CD4-positive, alpha-beta memory T cell (primary cell): ENCODE data around the gene OR2S2. TPM values are rescaled to one million over a fixed set of nuclear protein-coding genes. Genes with fewer than 3 reads are reported as not detected.

Experiments used
- CTCF ChIA-PET: fragments of 350-600 bp; sonication (Branson Sonifier 250); formaldehyde crosslinking; loops from one replicate; lab custom pipeline; 2021; ENCODE audit warnings: inconsistent platforms; ENCODE audit not compliant: partially characterized antibody; lab: Charles Lee
- POLR2A ChIA-PET: fragments of 350-600 bp; sonication (Branson Sonifier 250); formaldehyde crosslinking; loops from one replicate; lab custom pipeline; 2021; ENCODE audit not compliant: partially characterized antibody; lab: Charles Lee
- DNase-seq, 5 donors: peaks; one replicate each; pipeline versions ENCODE4 v3.0.0 to v3.0.0-alpha.2; 2020 to 2022; ENCODE audit warnings: mixed read lengths in 1 of 5
- H3K27ac ChIP-seq: one replicate; pipeline ENCODE4 v1.7.0; 2013; ENCODE audit warnings: low read depth, low read length
- H3K27me3 ChIP-seq: 2 replicates; pipeline ENCODE4 v1.7.0; 2013; ENCODE audit warnings: mild to moderate bottlenecking, low read length, moderate library complexity; ENCODE audit not compliant: insufficient read depth
- H3K36me3 ChIP-seq: 2 replicates; pipeline ENCODE4 v1.7.0; 2013; ENCODE audit warnings: mild to moderate bottlenecking, low read length, moderate library complexity; ENCODE audit not compliant: insufficient read depth
- H3K4me1 ChIP-seq: 2 replicates; pipeline ENCODE4 v1.7.0; 2013; ENCODE audit warnings: mild to moderate bottlenecking, low read length, moderate library complexity; ENCODE audit not compliant: insufficient read depth
- H3K4me3 ChIP-seq, 2 donors: one replicate each; pipeline ENCODE4 v1.7.0; 2013; ENCODE audit warnings: low read length in 2 of 2, mild to moderate bottlenecking in 1 of 2
- H3K9me3 ChIP-seq, 2 donors: one replicate each; pipeline ENCODE4 v1.7.0; 2013; ENCODE audit warnings: low read length in 2 of 2, control low read depth in 1 of 2; ENCODE audit not compliant: control insufficient read depth in 1 of 2
- H3K27ac Mint-ChIP-seq, 7 donors: one replicate each; pipeline ENCODE4 v1.8.0; 2020 to 2021; ENCODE audit warnings: mixed read lengths in 7 of 7, mild to moderate bottlenecking in 6 of 7, inconsistent platforms in 3 of 7, moderate library complexity in 3 of 7
- H3K27me3 Mint-ChIP-seq, 2 donors: one replicate each; pipeline ENCODE4 v1.8.0; 2020 to 2021; ENCODE audit warnings: mixed read lengths in 2 of 2
- H3K36me3 Mint-ChIP-seq, 2 donors: one replicate each; pipeline ENCODE4 v1.8.0; 2020 to 2021; ENCODE audit warnings: mixed read lengths in 2 of 2, inconsistent platforms in 1 of 2, mild to moderate bottlenecking in 1 of 2
- H3K4me1 Mint-ChIP-seq, 4 donors: one replicate each; pipeline ENCODE4 v1.8.0; 2020 to 2021; ENCODE audit warnings: mixed read lengths in 4 of 4, mild to moderate bottlenecking in 1 of 4
- H3K4me3 Mint-ChIP-seq, 8 donors: one replicate each; pipeline ENCODE4 v1.8.0; 2020 to 2021; ENCODE audit warnings: mixed read lengths in 8 of 8, mild to moderate bottlenecking in 7 of 8, moderate library complexity in 6 of 8, inconsistent platforms in 3 of 8
- H3K9me3 Mint-ChIP-seq, 8 donors: one replicate each; pipeline ENCODE4 v1.8.0; 2020 to 2021; ENCODE audit warnings: mixed read lengths in 8 of 8, mild to moderate bottlenecking in 5 of 8, inconsistent platforms in 3 of 8, moderate library complexity in 1 of 8
- intact Hi-C: fragments of 100-400 bp; cut with micrococcal nuclease; formaldehyde crosslinking; loops from one replicate; pipeline ENCODE4 v1.15.1; 2023
- polyA plus RNA-seq, 2 donors: library from polyadenylated mRNA; unstranded; fragments of 300-500 nt; fragmentation: Illumina TruSeq; gene quantifications; one replicate each; pipeline ENCODE4 v1.2.3, GENCODE V29; 2021
- total RNA-seq, 2 experiments: library from RNA; stranded (reverse); gene quantifications; one replicate each; pipeline ENCODE4 v1.2.3, GENCODE V29; 2021

Gene OR2S2
- total and polyA plus RNA-seq, 4 experiments from 2014 or later = not detected

DNA sequence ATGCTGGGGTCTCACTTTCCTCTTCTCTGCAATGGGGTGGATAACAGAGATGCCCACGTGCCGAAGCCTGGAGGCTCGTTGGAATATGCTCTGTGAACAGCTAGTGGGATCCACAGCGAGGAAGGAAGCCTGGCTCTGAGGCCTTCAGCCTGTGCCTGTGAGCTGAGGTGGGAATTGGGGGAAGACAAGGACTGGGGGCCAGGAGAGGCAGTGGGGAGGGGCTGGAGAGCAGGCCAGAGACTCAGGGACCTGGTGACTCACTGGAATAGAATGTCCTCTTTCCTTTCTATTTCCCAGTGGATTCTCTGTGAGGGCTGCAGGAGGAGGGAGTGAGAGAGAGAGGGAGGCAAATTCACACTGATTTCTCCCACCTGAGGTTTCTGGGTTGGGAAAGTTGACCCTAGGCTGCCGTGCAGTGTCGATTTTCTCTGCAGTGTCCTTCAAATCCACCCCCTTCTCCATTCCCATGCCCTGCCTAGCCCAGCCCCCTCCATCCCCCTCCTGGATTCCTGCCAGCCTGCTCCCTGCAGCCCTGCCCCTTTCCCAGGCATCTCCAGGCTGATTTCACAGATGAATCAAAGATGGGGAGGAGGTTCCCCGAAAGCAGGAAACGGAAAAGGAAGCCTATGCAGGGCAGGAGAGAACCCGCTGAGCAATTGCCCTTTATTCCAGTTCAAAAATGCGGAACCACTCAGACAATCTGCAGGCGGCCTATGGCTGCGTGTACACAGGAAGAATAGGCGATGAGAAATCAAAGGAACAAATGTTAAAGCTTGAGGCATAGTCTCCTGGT lies 50.0 kb downstream of the OR2S2 start:
- Histone ChIP-seq H3K4me1 (peaks cover 85% of the 10 kb centered on the region), H3K4me3 (no peak overlapping the region), H3K27ac (no peak overlapping the region), H3K36me3 (no peaks in the 10 kb centered on the region), H3K27me3 (no peaks in the 10 kb centered on the region), H3K9me3 (no peaks in the 10 kb centered on the region)
- Mint-ChIP-seq H3K36me3 (no peaks in the 10 kb centered on the region), H3K4me1 (peaks cover 49 to 87% (median 67%) of the 10 kb centered on the region in 4 donors), H3K27me3 (peaks cover 0 to 2% of the 10 kb centered on the region in 2 donors), H3K27ac (peak overlapping the region; percentile 53 to 86 (median 73)), H3K4me3 (peak overlapping the region in 7 of 8 donors; percentile 12 to 69 (median 60)), H3K9me3 (peaks cover 0 to 2% (median 0%) of the 10 kb centered on the region in 8 donors)
- ChIA-PET CTCF (interaction anchor here (1.0 to 17.5 kb wide), 3 partner anchors 26 to 115 kb away, joined by 3 to 379 read pairs (median 5); no protein-coding TSS in a partner anchor), POLR2A (interaction anchor here (1.1 kb wide), 1 partner anchor 32 kb away, joined by 3 read pairs; no protein-coding TSS in a partner anchor)
- peak in 2 of 5 donors; percentile 14 to 21 for DNase-seq
- intact Hi-C loops = no loop called here

Other genes starting within 250 kb of the OR2S2 start
- 100 to 1,000 TPM; 294 to 316 TPM for gene TLN1, start 226.0 kb downstream of the OR2S2 start, total RNA-seq
- gene TLN1, start 226.0 kb downstream of the OR2S2 start, polyA plus RNA-seq = 100 to 1,000 TPM in 1 of 2 donors, 10 to 100 TPM in 1; 13.7 to 137 TPM
- 10 to 100 TPM; 24.8 to 25.6 TPM for gene CREB3, start 225.5 kb downstream of the OR2S2 start, total RNA-seq
- 10 to 100 TPM; 45.0 to 59.7 TPM for gene CREB3, start 225.5 kb downstream of the OR2S2 start, polyA plus RNA-seq
- 10 to 100 TPM; 61.1 to 66.3 TPM for gene GBA2, start 208.9 kb downstream of the OR2S2 start, total RNA-seq
- 10 to 100 TPM; 16.3 to 27.1 TPM for gene GBA2, start 208.9 kb downstream of the OR2S2 start, polyA plus RNA-seq
- 10 to 100 TPM; 31.8 to 33.8 TPM for gene RGP1, start 208.9 kb downstream of the OR2S2 start, total RNA-seq
- gene RGP1, start 208.9 kb downstream of the OR2S2 start, polyA plus RNA-seq = 1 to 10 TPM; 6.1 to 9.9 TPM
- gene MSMP, start 203.9 kb downstream of the OR2S2 start, total RNA-seq = not detected
- gene MSMP, start 203.9 kb downstream of the OR2S2 start, polyA plus RNA-seq = 1 to 10 TPM in 1 of 2 donors, not detected in 1; 1.2 TPM
- 10 to 100 TPM; 15.8 to 15.9 TPM for gene NPR2, start 166.6 kb downstream of the OR2S2 start, total RNA-seq
- gene NPR2, start 166.6 kb downstream of the OR2S2 start, polyA plus RNA-seq = 1 to 10 TPM in 1 of 2 donors, under 1 TPM in 1; 0.97 to 3.3 TPM
- 1 to 10 TPM; 5.6 to 5.7 TPM for gene SPAG8, start 145.9 kb downstream of the OR2S2 start, total RNA-seq
- 1 to 10 TPM; 1.0 to 1.7 TPM for gene SPAG8, start 145.9 kb downstream of the OR2S2 start, polyA plus RNA-seq
- gene HINT2, start 143.1 kb downstream of the OR2S2 start, total RNA-seq = 10 to 100 TPM; 22.9 to 30.2 TPM
- 100 to 1,000 TPM in 1 of 2 donors, 10 to 100 TPM in 1; 75.4 to 111 TPM for gene HINT2, start 143.1 kb downstream of the OR2S2 start, polyA plus RNA-seq
- not detected for gene FAM221B, start 129.4 kb downstream of the OR2S2 start, total RNA-seq
- not detected for gene FAM221B, start 129.4 kb downstream of the OR2S2 start, polyA plus RNA-seq
- 10 to 100 TPM in 1 of 2 experiments, 1 to 10 TPM in 1; 7.4 to 10.5 TPM for gene TMEM8B, start 128.9 kb downstream of the OR2S2 start, total RNA-seq
- 1 to 10 TPM; 2.0 to 2.4 TPM for gene TMEM8B, start 128.9 kb downstream of the OR2S2 start, polyA plus RNA-seq
- not detected for gene OR13J1, start 87.8 kb downstream of the OR2S2 start, total RNA-seq
- gene OR13J1, start 87.8 kb downstream of the OR2S2 start, polyA plus RNA-seq = not detected
- gene HRCT1, start 52.0 kb downstream of the OR2S2 start, total RNA-seq = not detected
- not detected for gene HRCT1, start 52.0 kb downstream of the OR2S2 start, polyA plus RNA-seq
- not detected for gene SPAAR, start 48.7 kb downstream of the OR2S2 start, total RNA-seq
- gene SPAAR, start 48.7 kb downstream of the OR2S2 start, polyA plus RNA-seq = not detected
- gene RECK, start 78.8 kb upstream of the OR2S2 start, total RNA-seq = 10 to 100 TPM; 12.1 to 12.8 TPM
- gene RECK, start 78.8 kb upstream of the OR2S2 start, polyA plus RNA-seq = 10 to 100 TPM; 15.9 to 26.9 TPM
- 10 to 100 TPM; 17.0 to 18.9 TPM for gene GLIPR2, start 178.6 kb upstream of the OR2S2 start, total RNA-seq
- 100 to 1,000 TPM; 140 to 213 TPM for gene GLIPR2, start 178.6 kb upstream of the OR2S2 start, polyA plus RNA-seq
- gene CCIN, start 211.2 kb upstream of the OR2S2 start, total RNA-seq = not detected
- not detected for gene CCIN, start 211.2 kb upstream of the OR2S2 start, polyA plus RNA-seq
- 10 to 100 TPM; 69.9 to 72.3 TPM for gene CLTA, start 232.8 kb upstream of the OR2S2 start, total RNA-seq
- gene CLTA, start 232.8 kb upstream of the OR2S2 start, polyA plus RNA-seq = 100 to 1,000 TPM in 1 of 2 donors, 10 to 100 TPM in 1; 46.0 to 106 TPM